Cardiac septum (tissue), 1 donor: ENCODE results near the gene TNFRSF6B. TPM values are rescaled to one million over a fixed set of nuclear protein-coding genes. Genes with fewer than 3 reads are reported as not detected.

ENCODE experiments used
- DNase-seq: peaks from one replicate; pipeline ENCODE4 v3.0.0-alpha.2; 2020; ENCODE audit warnings: low spot score
- intact Hi-C: fragments of 100-400 bp; cut with DNase I; formaldehyde crosslinking; loops from one replicate; pipeline ENCODE4 v1.14.0; 2022
- total RNA-seq: library from RNA; stranded (reverse); fragmentation: NEBNext Ultra II Directional; extraction: Animal tissue kit (Norgen Biotek cat#: 25700); gene quantifications from one replicate; pipeline ENCODE4 v1.2.1, GENCODE V29; 2021
- donor health status: DM: no; HTN: no; CAD: no.

The TNFRSF6B gene
- total RNA-seq, 1 donor from 2014 or later = not detected

- intact Hi-C loops = loop anchor here (5.0 kb wide), 1 partner anchor 115 kb away; the partner anchor contains the start of gene GMEB2
- peak; percentile 73 for DNase-seq
These were observed 45.4 kb downstream of the TNFRSF6B start for GRCh38 chr20:63741676-63742380.

GRCh38 chr20:63742381-63743024, 46.1 kb downstream of the TNFRSF6B start:
- intact Hi-C loops = loop anchor here (5.0 kb wide), 1 partner anchor 115 kb away; the partner anchor contains the start of gene GMEB2
- peak; percentile 63 for DNase-seq

- intact Hi-C loops = loop anchor here (5.0 kb wide), 1 partner anchor 116 kb away; the partner anchor contains the start of gene GMEB2
- peak; percentile 61 for DNase-seq
These were observed 46.9 kb downstream of the TNFRSF6B start for GRCh38 chr20:63743210-63743970.

- DNase-seq = no peak
- intact Hi-C loops = loop anchor here (5.0 kb wide), 1 partner anchor 117 kb away; the partner anchor contains the start of gene GMEB2
These were observed 47.7 kb downstream of the TNFRSF6B start for GRCh38 chr20:63744158-63744557.

GRCh38 chr20:63744574-63745423, 48.3 kb downstream of the TNFRSF6B start:
- DNase-seq = peak; percentile 71
- intact Hi-C loops = loop anchor here (5.0 kb wide), 1 partner anchor 117 kb away; the partner anchor contains the start of gene GMEB2

GRCh38 chr20:63745424-63745805, 49.0 kb downstream of the TNFRSF6B start:
- intact Hi-C loops = no loop called here
- no peak for DNase-seq

GRCh38 chr20:63745961-63746731, 49.7 kb downstream of the TNFRSF6B start:
- DNase-seq = no peak
- intact Hi-C loops = no loop called here

- peak; percentile 71 for DNase-seq
- intact Hi-C loops = no loop called here
These were observed 50.4 kb downstream of the TNFRSF6B start for GRCh38 chr20:63746751-63747315.

GRCh38 chr20:63747622-63748069, 51.2 kb downstream of the TNFRSF6B start:
- intact Hi-C loops = no loop called here
- peak; percentile 67 for DNase-seq

Other genes starting within 250 kb of the TNFRSF6B start
- 0.86 TPM for gene KCNQ2, start 224.0 kb upstream of the TNFRSF6B start, total RNA-seq
- 1,211 TPM for gene EEF1A2, start 197.6 kb upstream of the TNFRSF6B start, total RNA-seq
- gene PPDPF, start 175.9 kb upstream of the TNFRSF6B start, total RNA-seq = 438 TPM
- gene PTK6, start 159.3 kb upstream of the TNFRSF6B start, total RNA-seq = not detected
- not detected for gene SRMS, start 148.9 kb upstream of the TNFRSF6B start, total RNA-seq
- not detected for gene FNDC11, start 142.5 kb upstream of the TNFRSF6B start, total RNA-seq
- gene HELZ2, start 122.4 kb upstream of the TNFRSF6B start, total RNA-seq = 12.1 TPM
- 6.8 TPM for gene GMEB2, start 69.6 kb upstream of the TNFRSF6B start, total RNA-seq
- gene STMN3, start 43.2 kb upstream of the TNFRSF6B start, total RNA-seq = 8.8 TPM
- gene RTEL1, start 38.3 kb upstream of the TNFRSF6B start, total RNA-seq = 10.5 TPM
- gene ARFRP1, start 11.3 kb downstream of the TNFRSF6B start, total RNA-seq = 40.3 TPM
- 16.7 TPM for gene ZGPAT, start 11.4 kb downstream of the TNFRSF6B start, total RNA-seq
- 5.0 TPM for gene LIME1, start 40.0 kb downstream of the TNFRSF6B start, total RNA-seq
- 67.8 TPM for gene SLC2A4RG, start 43.1 kb downstream of the TNFRSF6B start, total RNA-seq
- 17.4 TPM for gene ZBTB46, start 134.6 kb downstream of the TNFRSF6B start, total RNA-seq
- not detected for gene ABHD16B, start 164.8 kb downstream of the TNFRSF6B start, total RNA-seq
- gene TPD52L2, start 168.6 kb downstream of the TNFRSF6B start, total RNA-seq = 72.0 TPM
- 36.1 TPM for gene DNAJC5, start 198.5 kb downstream of the TNFRSF6B start, total RNA-seq